ENCODE measurements around the gene SERGEF.

GRCh38 chr11:17752144-17752543, 260.7 kb downstream of the SERGEF start:
- TF ChIP-seq GATA2 (IDR thresholded peaks at IDR 0.05; ENCODE audit: low read depth, low read length) (no peak), GATA3 (IDR thresholded peaks at IDR 0.05; ENCODE audit: low read depth, low read length) (no peak)

Data from SH-SY5Y (cell line).